NCI-H82 (cell line): ENCODE measurements around the gene MAST1.
"Not testable (repeated sequence)": the region's sequence is repeated elsewhere in the genome, so short reads cannot be mapped to it uniquely, and the experiment has no call there.

Source experiments
- DNase-seq: peaks from one replicate; lab custom pipeline; 2025; lab: John Stamatoyannopoulos, UW

Gene MAST1

GRCh38 chr19:12872255-12872654 lies 33.9 kb downstream of the MAST1 start:
- DNase-seq, result peak; percentile 50

- peak; percentile 56 for DNase-seq
These were observed 34.9 kb downstream of the MAST1 start for GRCh38 chr19:12872941-12873890.

GRCh38 chr19:12873891-12874745 lies 35.8 kb downstream of the MAST1 start:
- no peak for DNase-seq

GRCh38 chr19:12875086-12875485 lies 36.8 kb downstream of the MAST1 start:
- DNase-seq, result no peak

- DNase-seq, result peak; percentile 61
These were observed 42.3 kb downstream of the MAST1 start for GRCh38 chr19:12880551-12881171.

GRCh38 chr19:12881172-12881808 lies 43.0 kb downstream of the MAST1 start, which contains the start of gene DNASE2:
Gene DNASE2 (minus strand): TSS chr19:12881449. CDS start chr19:12881375, 74 bp downstream.
- peak; percentile 99 for DNase-seq

GRCh38 chr19:12882589-12882988 lies 44.3 kb downstream of the MAST1 start:
- DNase-seq, result no peak

GRCh38 chr19:12884202-12884601 lies 45.9 kb downstream of the MAST1 start:
- no peak for DNase-seq

GRCh38 chr19:12884627-12884925 lies 46.3 kb downstream of the MAST1 start:
- no peak for DNase-seq

- peak; percentile 87 for DNase-seq
These were observed 46.8 kb downstream of the MAST1 start for GRCh38 chr19:12884926-12885748.

- DNase-seq, result no peak
These were observed 47.7 kb downstream of the MAST1 start for GRCh38 chr19:12885749-12886650.

- no peak for DNase-seq
These were observed 48.3 kb downstream of the MAST1 start for GRCh38 chr19:12886651-12886968.

GRCh38 chr19:12886969-12887747 lies 48.8 kb downstream of the MAST1 start, which contains the start of gene KLF1:
Gene KLF1 (minus strand): TSS chr19:12887201. CDS start chr19:12887140, 61 bp downstream.
- no peak for DNase-seq

GRCh38 chr19:12888006-12888603 lies 49.8 kb downstream of the MAST1 start:
- no peak for DNase-seq

- not testable (repeated sequence) for DNase-seq
These were observed 52.0 kb downstream of the MAST1 start for GRCh38 chr19:12890299-12890786.

GRCh38 chr19:12890787-12891552 lies 52.7 kb downstream of the MAST1 start, which contains the start of gene GCDH:
Gene GCDH (plus strand): TSS chr19:12891160. CDS start chr19:12891305, 145 bp downstream.
- DNase-seq, result peak; percentile 100

GRCh38 chr19:12891553-12892021 lies 53.3 kb downstream of the MAST1 start:
- DNase-seq, result peak; percentile 40
